Astrocyte (in vitro differentiated cells and primary cell): Measurements from ENCODE around the gene CPPED1.

Source experiments
- EZH2 ChIP-seq: IDR thresholded peaks from 2 replicates; pipeline ENCODE4 v1.6.1; 2012; ENCODE audit warnings: mild to moderate bottlenecking, low read length, inconsistent platforms; ENCODE audit not compliant: insufficient read depth
- TF ChIP-seq, protein P1 (sequence below): IDR thresholded peaks from 2 replicates; pipeline ENCODE4 v1.5.1; 2011; ENCODE audit warnings: low read depth, mild to moderate bottlenecking, inconsistent platforms, low read length, moderate library complexity; ENCODE audit not compliant: insufficient read depth

DNA sequence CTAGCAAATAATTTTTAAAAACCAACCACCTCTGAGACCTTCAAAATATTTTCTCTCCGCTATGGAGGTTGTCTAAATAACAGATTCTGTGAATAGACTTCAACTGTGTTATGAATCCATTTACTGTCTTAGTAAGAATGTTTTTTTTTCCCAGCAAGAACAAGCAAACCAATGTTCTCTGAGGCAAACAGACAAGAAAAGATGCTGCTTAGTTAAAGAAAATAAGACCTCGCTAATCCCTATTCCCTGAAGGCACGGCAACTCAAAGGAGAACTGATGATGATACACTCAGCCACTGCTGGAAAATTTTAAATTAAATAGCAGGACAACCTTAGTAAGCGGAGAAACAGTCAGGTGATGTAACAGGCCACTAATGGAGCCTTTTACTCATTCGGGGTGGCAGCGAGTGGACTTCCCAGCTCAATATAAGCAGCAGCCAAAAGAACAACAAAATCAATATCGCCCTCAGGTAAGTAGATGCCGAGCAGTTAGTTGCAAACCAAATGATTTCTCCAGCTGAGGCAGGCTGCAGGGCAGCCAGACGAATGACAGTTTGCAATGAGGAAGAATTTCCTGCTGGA is 81.8 kb downstream of the CPPED1 start:
- TF ChIP-seq, protein P1, sequence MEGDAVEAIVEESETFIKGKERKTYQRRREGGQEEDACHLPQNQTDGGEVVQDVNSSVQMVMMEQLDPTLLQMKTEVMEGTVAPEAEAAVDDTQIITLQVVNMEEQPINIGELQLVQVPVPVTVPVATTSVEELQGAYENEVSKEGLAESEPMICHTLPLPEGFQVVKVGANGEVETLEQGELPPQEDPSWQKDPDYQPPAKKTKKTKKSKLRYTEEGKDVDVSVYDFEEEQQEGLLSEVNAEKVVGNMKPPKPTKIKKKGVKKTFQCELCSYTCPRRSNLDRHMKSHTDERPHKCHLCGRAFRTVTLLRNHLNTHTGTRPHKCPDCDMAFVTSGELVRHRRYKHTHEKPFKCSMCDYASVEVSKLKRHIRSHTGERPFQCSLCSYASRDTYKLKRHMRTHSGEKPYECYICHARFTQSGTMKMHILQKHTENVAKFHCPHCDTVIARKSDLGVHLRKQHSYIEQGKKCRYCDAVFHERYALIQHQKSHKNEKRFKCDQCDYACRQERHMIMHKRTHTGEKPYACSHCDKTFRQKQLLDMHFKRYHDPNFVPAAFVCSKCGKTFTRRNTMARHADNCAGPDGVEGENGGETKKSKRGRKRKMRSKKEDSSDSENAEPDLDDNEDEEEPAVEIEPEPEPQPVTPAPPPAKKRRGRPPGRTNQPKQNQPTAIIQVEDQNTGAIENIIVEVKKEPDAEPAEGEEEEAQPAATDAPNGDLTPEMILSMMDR, result no peak
- no peak for TF ChIP-seq EZH2
